Cardiac fibroblast (primary cell): ENCODE data around the gene COL4A2.
A peak's percentile ranks its signal among the peaks of the same experiment; 100 is the strongest.

ENCODE experiments used
- DNase-seq, 2 donors: peaks; one replicate each; pipeline versions ENCODE4 v3.0.0 to v3.0.0-alpha.2; 2010; ENCODE audit warnings: low read depth in 2 of 2
- H3K4me3 ChIP-seq, 2 donors: replicated peaks in 1 of 2; 1 replicate in 1 of 2; 2 replicates in 1 of 2; pipeline ENCODE4 v1.5.1; 2011; ENCODE audit warnings: low read depth in 2 of 2, low read length in 2 of 2, mild to moderate bottlenecking in 2 of 2, moderate library complexity in 1 of 2
- CTCF ChIP-seq: IDR thresholded peaks from one replicate; pipeline ENCODE4 v1.5.1; 2011; ENCODE audit warnings: low read depth, mild to moderate bottlenecking, low read length, inconsistent platforms

COL4A2 gene

DNA sequence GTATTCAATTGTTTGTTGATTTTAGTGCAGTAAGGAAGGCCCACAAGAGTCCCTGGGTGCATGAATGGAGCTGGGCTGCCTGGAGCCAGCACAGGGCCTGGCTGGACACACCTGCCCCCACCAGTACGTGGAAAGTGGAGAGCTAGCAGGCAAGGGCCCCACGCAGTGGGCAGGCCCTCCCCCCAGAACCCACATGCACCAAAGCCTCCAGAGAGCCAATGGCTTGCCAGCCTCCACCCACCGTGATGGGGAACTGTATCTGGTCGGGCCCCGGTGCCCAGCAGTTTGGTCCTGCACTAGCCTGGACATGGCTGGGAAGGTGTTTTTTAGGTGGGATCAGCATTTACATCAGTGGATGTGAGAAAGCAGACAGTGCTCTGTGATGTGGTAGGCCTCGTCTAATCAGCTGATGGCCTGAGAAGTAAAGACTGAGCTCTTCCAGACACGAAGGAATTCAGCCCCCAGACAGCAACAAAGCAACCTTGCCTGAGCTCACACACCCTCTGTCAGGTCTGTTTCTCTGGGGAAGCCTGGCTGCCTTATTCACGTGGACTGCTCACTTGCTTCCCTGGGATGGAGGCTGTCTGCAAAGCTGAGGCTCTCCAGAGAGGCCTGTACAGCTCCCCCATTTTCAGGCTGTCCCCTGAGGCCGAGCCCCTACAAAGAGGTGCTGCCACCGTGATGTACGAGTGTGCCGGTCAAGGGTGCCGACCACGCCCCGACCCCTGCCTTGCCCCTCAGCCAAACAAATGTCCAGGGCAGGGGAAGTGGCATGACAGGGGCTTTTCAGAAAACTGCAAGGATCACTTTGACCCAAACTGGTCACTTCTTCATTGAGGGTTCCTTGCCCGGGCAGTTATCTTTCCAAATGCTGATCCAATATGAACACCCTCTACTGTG is 226.9 kb downstream of the COL4A2 start:
- H3K4me3 ChIP-seq: no peak overlapping the region
- no peak for DNase-seq
- TF ChIP-seq CTCF: no peak

DNA sequence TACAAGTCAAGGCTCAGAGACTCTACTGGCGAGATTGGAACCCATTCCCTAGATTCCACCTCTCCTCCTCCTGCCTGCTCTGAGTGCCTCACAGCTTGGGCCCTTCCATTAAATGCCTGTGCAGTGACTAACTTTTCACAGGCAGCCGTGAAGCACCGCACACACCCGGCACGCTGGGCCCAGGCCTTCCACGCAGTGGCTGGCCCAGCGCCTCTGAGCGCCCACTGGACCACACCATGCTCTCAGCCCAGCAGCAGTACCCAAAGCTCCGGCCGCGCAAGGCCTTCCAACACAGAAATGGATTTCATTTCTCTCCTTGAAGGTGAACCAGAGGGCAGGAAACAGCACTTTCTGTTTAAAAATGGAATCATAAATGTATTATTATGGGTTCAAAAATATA is 228.4 kb downstream of the COL4A2 start:
- H3K4me3 ChIP-seq: no peak overlapping the region
- TF ChIP-seq CTCF: no peak
- no peak for DNase-seq

DNA sequence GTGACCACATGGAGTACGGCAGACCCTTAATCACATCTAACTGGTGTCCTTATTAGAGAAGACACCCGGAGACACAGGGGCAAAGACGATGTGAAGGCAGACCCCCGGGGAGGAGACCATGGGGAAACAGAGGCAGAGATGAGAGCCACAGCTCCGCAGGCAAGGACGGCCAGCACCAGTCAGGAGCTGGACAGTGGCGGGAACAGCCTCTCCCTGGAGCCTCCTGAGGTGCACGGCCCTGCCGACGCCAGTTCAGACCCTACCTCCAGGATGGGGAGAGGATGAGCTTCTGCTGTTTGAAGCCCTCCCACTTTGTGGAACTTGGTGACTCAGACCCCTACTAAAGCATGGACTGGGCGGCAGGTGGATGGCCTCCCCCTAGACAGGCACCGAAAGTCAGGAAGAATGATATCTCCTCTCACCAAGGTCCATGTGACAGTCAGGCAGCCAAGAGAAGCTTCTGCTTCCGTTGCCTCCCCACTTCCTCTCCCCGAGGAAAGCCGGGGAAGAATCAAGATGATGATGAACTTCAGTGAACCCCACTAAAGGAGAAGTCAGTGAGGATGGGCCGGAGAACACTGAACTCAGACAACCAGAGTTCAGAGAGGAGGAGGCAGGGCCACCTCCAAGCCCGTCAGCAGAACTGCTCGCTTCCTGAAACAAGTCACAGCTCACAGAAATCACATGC is 229.1 kb downstream of the COL4A2 start:
- no peak for DNase-seq
- TF ChIP-seq CTCF: no peak
- no peak overlapping the region for H3K4me3 ChIP-seq

- peak; percentile 57 to 77 for DNase-seq
- no peak for TF ChIP-seq CTCF
- H3K4me3 ChIP-seq: no peak overlapping the region
Observed at GRCh38 chr13:110538632-110539031, 231.5 kb downstream of the COL4A2 start.

DNA sequence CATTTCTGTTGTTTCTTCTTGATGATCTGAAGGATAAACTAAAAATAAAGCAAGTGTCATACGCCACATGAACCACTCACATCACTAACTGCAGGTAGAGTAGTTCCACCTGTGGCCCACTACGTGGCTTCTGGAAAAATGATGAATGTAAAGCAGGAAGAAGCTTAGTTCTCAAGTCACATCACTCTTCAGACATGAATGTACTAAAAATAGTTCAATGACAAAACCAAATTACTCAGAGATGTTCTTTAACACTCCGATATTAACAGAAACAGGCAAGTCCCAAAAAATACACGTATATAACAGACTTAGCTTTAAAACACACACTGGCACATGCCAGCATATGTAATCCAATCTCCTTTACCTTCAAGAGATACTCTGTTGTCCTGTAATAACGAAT is 232.8 kb downstream of the COL4A2 start:
- DNase-seq: no peak
- no peak for TF ChIP-seq CTCF
- H3K4me3 ChIP-seq: no peak overlapping the region

GRCh38 chr13:110540871-110541525 is 233.9 kb downstream of the COL4A2 start:
- no peak overlapping the region for H3K4me3 ChIP-seq
- no peak for DNase-seq
- TF ChIP-seq CTCF: no peak
